ENCODE data around the gene EPHA6. TPM values are rescaled to one million over a fixed set of nuclear protein-coding genes. Genes with fewer than 3 reads are reported as not detected.

EPHA6 gene
- total RNA-seq, 1 experiment from 2014 or later, result 0.61 TPM

- Histone ChIP-seq H3K79me2 (ENCODE audit: insufficient read depth, low read length) (no peaks in the 10 kb centered on the region), H3K27me3 (ENCODE audit: insufficient read depth, low read length) (no peaks in the 10 kb centered on the region), H4K20me1 (ENCODE audit: control insufficient read depth, insufficient read depth, insufficient read length) (no peaks in the 10 kb centered on the region), H3K9ac (ENCODE audit: extremely low read depth, insufficient read length, low read length) (no peak overlapping the region), H2BK120ac (ENCODE audit: low read depth, low read length, poor library complexity, severe bottlenecking) (no peak overlapping the region), H2BK12ac (ENCODE audit: insufficient read length, low read depth, low read length) (no peak overlapping the region), H3K4me2 (ENCODE audit: insufficient read depth, insufficient read length, low read length) (no peak overlapping the region), H3K23me2 (ENCODE audit: insufficient read length, low read depth, low read length, poor library complexity, severe bottlenecking) (no peaks in the 10 kb centered on the region), H4K5ac (ENCODE audit: insufficient read length, low read depth, low read length) (no peak overlapping the region), H3K23ac (ENCODE audit: insufficient read length, low read depth, low read length) (no peak overlapping the region), H3K79me1 (ENCODE audit: insufficient read depth, low read depth, low read length, poor library complexity, severe bottlenecking) (no peaks in the 10 kb centered on the region), H2BK5ac (ENCODE audit: insufficient read length, low read length) (no peak overlapping the region), H3T11ph (ENCODE audit: low read length) (no peak overlapping the region), H3K27ac (ENCODE audit: insufficient read length, low read depth, low read length) (no peak overlapping the region), H3K9me3 (ENCODE audit: control insufficient read depth, low read depth, low read length) (no peaks in the 10 kb centered on the region), H3K4me1 (ENCODE audit: insufficient read depth, low read length) (no peaks in the 10 kb centered on the region), H3K18ac (ENCODE audit: insufficient read length, low read depth, low read length) (no peak overlapping the region), H4K8ac (replicated peaks; ENCODE audit: insufficient read length, low read depth, low read length) (no peak overlapping the region), H4K91ac (ENCODE audit: insufficient read length, low read depth, low read length) (no peak overlapping the region), H3K4ac (ENCODE audit: low read depth, low read length) (no peak overlapping the region), H2AFZ (ENCODE audit: low read length) (no peak overlapping the region), H2BK20ac (ENCODE audit: low read depth, low read length, poor library complexity, severe bottlenecking) (no peak overlapping the region), H2BK15ac (ENCODE audit: low read depth, low read length) (no peak overlapping the region), H2AK5ac (ENCODE audit: insufficient read length, low read length) (no peak overlapping the region), H3K14ac (ENCODE audit: insufficient read depth, low read length) (no peak overlapping the region), H3K56ac (ENCODE audit: insufficient read length, low read depth, low read length) (no peak overlapping the region)
- Mint-ChIP-seq H3K9me3 (no peaks in the 10 kb centered on the region; a peak in 1 of 5 replicates), H3K4me1 (no peaks in the 10 kb centered on the region), H3K27me3 (ENCODE audit: low read depth) (no peaks in the 10 kb centered on the region), H3K4me3 (no peak overlapping the region), H3K27ac (no peak overlapping the region), H3K36me3 (ENCODE audit: insufficient read depth in 1 of 3, low read depth in 3 of 3) (no peaks in the 10 kb centered on the region)
- WGBS (ENCODE audit: extremely low coverage, insufficient read length, low lambda C conversion rate), result no CpG with 5 or more reads among the region's 2 CpGs
- DNase-seq, result no peak
- no peak for TF ChIP-seq CTCF (conservative IDR thresholded peaks at IDR 0.05)
Measured at GRCh38 chr3:97470481-97470880, 656.1 kb downstream of the EPHA6 start.
